Measurements from ENCODE around the gene JAM3. TPM values are rescaled to one million over a fixed set of nuclear protein-coding genes. Genes with fewer than 3 reads are reported as not detected.

The JAM3 gene
- total RNA-seq, 1 experiment from 2014 or later = 3.1 TPM

GRCh38 chr11:134038897-134039470 is 29.9 kb upstream of the JAM3 start:
- H4K20me1 ChIP-seq (ENCODE audit: low read length) = no peaks in the 10 kb centered on the region
- H3K9me3 ChIP-seq (ENCODE audit: low read length) = no peaks in the 10 kb centered on the region
- intact Hi-C loops (cut with micrococcal nuclease) = no loop called here
- ATAC-seq (no peak), DNase-seq (no peak)
- H3K9ac ChIP-seq (ENCODE audit: low read length) = no peak overlapping the region
- ChIA-PET CTCF (no interaction called here), POLR2A (ENCODE audit: unreplicated experiment) (no interaction called here)
- H3K27me3 ChIP-seq (ENCODE audit: low read length) = peaks cover 19% of the 10 kb centered on the region; the same call in 1 of the 2 replicates
- H3K79me2 ChIP-seq (ENCODE audit: low read length) = no peaks in the 10 kb centered on the region
- TF ChIP-seq, protein P1, sequence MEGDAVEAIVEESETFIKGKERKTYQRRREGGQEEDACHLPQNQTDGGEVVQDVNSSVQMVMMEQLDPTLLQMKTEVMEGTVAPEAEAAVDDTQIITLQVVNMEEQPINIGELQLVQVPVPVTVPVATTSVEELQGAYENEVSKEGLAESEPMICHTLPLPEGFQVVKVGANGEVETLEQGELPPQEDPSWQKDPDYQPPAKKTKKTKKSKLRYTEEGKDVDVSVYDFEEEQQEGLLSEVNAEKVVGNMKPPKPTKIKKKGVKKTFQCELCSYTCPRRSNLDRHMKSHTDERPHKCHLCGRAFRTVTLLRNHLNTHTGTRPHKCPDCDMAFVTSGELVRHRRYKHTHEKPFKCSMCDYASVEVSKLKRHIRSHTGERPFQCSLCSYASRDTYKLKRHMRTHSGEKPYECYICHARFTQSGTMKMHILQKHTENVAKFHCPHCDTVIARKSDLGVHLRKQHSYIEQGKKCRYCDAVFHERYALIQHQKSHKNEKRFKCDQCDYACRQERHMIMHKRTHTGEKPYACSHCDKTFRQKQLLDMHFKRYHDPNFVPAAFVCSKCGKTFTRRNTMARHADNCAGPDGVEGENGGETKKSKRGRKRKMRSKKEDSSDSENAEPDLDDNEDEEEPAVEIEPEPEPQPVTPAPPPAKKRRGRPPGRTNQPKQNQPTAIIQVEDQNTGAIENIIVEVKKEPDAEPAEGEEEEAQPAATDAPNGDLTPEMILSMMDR (conservative IDR thresholded peaks at IDR 0.05; ENCODE audit: low read depth, low read length) = no peak
- TF ChIP-seq EZH2phosphoT487 (IDR thresholded peaks at IDR 0.05; ENCODE audit: borderline replicate concordance, low read length) (no peak), EZH2 (IDR thresholded peaks at IDR 0.05; ENCODE audit: low read length, unreplicated experiment) (no peak)
- H3K4me1 ChIP-seq (ENCODE audit: insufficient read depth, low read length) = peaks cover 4% of the 10 kb centered on the region
- no peak overlapping the region for H3K4me3 ChIP-seq (ENCODE audit: low read length)
- BruUV-seq (replicated peaks) = no TSS peak
- no peak overlapping the region for H2AFZ ChIP-seq (ENCODE audit: low read length)
- no peak overlapping the region for H3K4me2 ChIP-seq (ENCODE audit: low read length)
- H3K9me2 ChIP-seq (replicated peaks; ENCODE audit: low read length) = no peaks in the 10 kb centered on the region
- H3K27ac ChIP-seq (ENCODE audit: low read length) = no peak overlapping the region
- no peaks in the 10 kb centered on the region for H3F3A ChIP-seq (ENCODE audit: low read length, unreplicated experiment)
- H3K36me3 ChIP-seq (ENCODE audit: low read depth, low read length) = no peaks in the 10 kb centered on the region

DNA sequence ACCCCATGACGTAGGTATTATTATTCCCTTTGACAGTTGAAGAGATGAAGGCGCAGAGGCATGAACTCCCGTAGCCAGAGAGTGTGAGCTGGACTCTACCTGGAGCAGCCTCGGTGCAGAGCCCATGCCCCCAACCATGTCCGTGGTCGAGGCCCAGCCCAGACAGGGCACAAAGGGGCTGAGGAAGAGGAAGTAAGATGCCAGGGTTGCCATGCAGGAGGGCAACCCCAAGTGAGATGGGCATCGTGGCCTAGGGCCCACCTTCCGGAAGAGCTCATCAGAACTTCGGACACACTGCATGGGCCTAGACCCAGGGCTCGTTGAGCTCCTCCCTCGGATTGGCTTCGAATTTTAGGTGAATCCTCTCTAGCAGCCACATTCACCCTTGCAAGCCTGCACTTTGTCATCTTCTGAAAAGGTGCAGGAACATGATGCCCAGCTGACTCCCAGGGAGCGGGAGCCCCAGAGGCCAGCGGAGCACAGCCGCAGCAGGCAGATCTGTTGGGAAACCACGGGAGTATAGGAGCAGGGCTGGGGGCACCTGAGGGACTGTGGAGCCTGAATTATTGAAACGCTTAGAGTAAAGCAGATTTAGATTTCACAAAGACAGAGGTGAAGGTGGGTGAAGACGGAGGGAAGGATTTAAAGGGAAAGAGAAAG is 29.0 kb upstream of the JAM3 start:
- no peaks in the 10 kb centered on the region for H3K36me3 ChIP-seq (ENCODE audit: low read depth, low read length)
- H3K27ac ChIP-seq (ENCODE audit: low read length) = no peak overlapping the region
- ATAC-seq = no peak
- CTCF ChIA-PET = no interaction called here
- BruUV-seq (replicated peaks) = no TSS peak
- no peak for DNase-seq
- no peaks in the 10 kb centered on the region for H3F3A ChIP-seq (ENCODE audit: low read length, unreplicated experiment)
- no peaks in the 10 kb centered on the region for H3K9me2 ChIP-seq (replicated peaks; ENCODE audit: low read length)
- H2AFZ ChIP-seq (ENCODE audit: low read length) = no peak overlapping the region
- H3K9me3 ChIP-seq (ENCODE audit: low read length) = no peaks in the 10 kb centered on the region
- peaks cover 23% of the 10 kb centered on the region for H3K27me3 ChIP-seq (ENCODE audit: low read length)
- no peaks in the 10 kb centered on the region for H3K79me2 ChIP-seq (ENCODE audit: low read length)
- H3K4me2 ChIP-seq (ENCODE audit: low read length) = no peak overlapping the region
- POLR2A ChIA-PET (ENCODE audit: unreplicated experiment) = no interaction called here
- intact Hi-C loops (cut with micrococcal nuclease) = loop anchor here (10.0 kb wide), 1 partner anchor 115 kb away; no protein-coding TSS in a partner anchor
- TF ChIP-seq, protein P1 (conservative IDR thresholded peaks at IDR 0.05; ENCODE audit: low read depth, low read length) = no peak
- no peak for TF ChIP-seq EZH2 (IDR thresholded peaks at IDR 0.05; ENCODE audit: low read length, unreplicated experiment)
- no peak for TF ChIP-seq EZH2phosphoT487 (IDR thresholded peaks at IDR 0.05; ENCODE audit: borderline replicate concordance, low read length)
- H3K4me3 ChIP-seq (ENCODE audit: low read length) = no peak overlapping the region
- H3K4me1 ChIP-seq (ENCODE audit: insufficient read depth, low read length) = peaks cover 4% of the 10 kb centered on the region
- no peaks in the 10 kb centered on the region for H4K20me1 ChIP-seq (ENCODE audit: low read length)
- no peak overlapping the region for H3K9ac ChIP-seq (ENCODE audit: low read length)
